ENCODE results near the gene OVCA2.

OVCA2 gene

GRCh38 chr17:2065949-2066400 lies 24.2 kb downstream of the OVCA2 start:
- no peak for DNase-seq (ENCODE audit: low read depth in 2 of 2)

GRCh38 chr17:2067048-2067561 lies 25.3 kb downstream of the OVCA2 start:
- no peak for DNase-seq (ENCODE audit: low read depth in 2 of 2)

- no peak for DNase-seq (ENCODE audit: low read depth in 2 of 2)
Observed at GRCh38 chr17:2067608-2068024, 25.8 kb downstream of the OVCA2 start.

GRCh38 chr17:2068031-2068518 lies 26.3 kb downstream of the OVCA2 start:
- DNase-seq (ENCODE audit: low read depth in 2 of 2) = no peak

DNA sequence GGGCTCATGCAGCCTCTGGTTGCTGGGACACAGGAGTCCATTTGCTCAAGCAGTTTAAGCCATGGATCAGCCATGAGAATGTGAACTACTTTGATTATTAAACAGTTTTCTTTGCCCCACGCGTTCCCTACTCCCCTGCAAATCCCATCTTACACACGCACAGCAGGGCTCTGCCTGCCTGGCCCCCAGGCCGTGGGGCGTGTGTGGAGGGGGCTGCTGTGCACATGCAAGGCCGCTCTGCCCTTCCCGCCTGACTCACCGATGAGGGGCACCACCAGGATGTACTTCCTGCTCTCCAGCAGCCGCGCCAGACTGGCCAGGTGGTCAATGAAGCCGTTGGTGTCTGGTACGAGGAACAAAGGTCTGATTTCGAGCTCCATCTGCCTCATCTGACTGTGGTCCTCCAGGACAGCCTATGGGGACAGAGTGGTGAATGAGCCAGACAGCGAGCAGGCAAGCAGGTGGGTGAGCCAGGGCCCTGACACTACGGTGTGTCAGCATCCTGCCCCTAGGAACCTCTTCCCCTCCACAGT lies 26.8 kb downstream of the OVCA2 start:
- no peak for DNase-seq (ENCODE audit: low read depth in 2 of 2)

DNA sequence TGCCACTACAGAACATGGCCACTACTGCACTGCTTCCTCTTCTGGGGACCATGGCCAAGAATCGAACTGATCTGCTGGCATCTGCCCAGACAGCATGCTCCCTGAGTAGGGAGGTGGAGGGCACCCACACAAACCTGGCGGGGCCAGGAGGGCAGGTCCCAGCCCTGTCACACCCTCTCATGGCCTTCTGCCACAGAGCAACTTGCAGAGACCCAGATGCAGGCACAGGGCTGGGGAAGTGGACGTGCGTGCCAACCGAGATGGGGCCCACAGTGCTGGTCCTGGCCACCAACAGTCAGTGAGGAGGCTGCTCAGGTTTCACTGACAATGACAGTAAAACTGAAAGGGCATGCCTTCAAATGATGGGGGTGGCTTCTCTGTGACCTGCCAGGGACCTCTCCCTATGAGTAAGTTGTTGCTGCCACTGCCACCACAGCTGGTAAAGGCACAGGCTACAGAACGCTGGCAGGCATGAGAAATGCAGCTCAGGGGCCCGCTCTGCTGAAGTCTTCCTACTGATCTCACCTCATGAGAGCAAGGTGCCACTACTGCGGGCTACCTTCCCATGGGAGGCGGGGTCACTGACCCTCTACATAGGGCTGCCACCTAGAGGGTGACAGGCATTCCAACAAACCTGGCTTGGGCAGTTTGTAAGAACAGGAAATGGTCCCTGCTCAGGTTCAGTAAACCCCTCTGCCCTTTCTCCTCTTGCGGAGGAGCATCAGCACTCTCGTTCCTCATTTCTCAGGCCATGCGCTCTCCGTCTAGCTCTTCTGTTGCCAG lies 28.6 kb downstream of the OVCA2 start:
- DNase-seq (ENCODE audit: low read depth in 2 of 2) = peak; percentile 74 to 78

GRCh38 chr17:2071024-2071385 lies 29.2 kb downstream of the OVCA2 start:
- no peak for DNase-seq (ENCODE audit: low read depth in 2 of 2)

GRCh38 chr17:2071455-2072281 lies 29.8 kb downstream of the OVCA2 start:
- no peak for DNase-seq (ENCODE audit: low read depth in 2 of 2)

DNA sequence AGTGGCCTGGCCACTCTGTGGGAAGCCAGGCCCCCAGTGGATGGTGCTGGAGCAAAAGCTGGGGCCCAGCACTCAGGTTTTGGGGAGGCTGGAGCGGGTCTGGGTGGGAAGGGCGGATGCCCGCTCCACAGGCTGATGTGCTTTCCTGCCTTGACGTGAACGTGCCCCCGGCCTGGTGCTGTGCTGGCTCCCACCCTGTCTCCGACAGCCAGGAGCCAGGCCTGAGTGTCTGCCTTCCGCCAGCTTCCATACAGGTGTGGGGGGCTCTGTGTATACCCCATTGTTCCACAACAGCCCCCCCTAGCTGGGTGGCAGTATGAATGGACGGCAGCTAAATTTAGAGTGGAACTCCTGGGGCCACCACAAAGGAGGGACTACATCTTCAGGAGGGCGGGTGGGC lies 33.1 kb downstream of the OVCA2 start:
- no peak for DNase-seq (ENCODE audit: low read depth in 2 of 2)

GRCh38 chr17:2075336-2076086 lies 33.7 kb downstream of the OVCA2 start:
- no peak for DNase-seq (ENCODE audit: low read depth in 2 of 2)

GRCh38 chr17:2076087-2076984 lies 34.5 kb downstream of the OVCA2 start:
- no peak for DNase-seq (ENCODE audit: low read depth in 2 of 2)

DNA sequence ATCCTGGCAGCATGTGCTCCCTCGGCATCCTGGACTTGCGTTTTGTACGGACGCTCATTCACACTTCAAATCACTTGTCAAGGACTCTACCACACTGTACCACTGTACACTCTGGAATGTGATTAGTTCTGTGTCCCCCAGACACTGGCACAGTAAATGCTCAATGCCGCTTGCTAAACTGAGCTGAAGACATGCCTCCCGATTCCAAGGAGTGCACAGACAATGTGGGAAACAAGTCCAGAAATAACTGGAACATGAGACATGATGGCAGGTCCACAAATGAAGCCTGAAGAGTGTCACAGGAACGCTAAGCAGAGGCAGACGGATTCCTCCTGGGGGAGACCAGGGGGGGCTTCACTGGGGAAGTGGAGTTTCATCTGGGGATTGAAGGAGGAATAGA lies 35.2 kb downstream of the OVCA2 start:
- DNase-seq (ENCODE audit: low read depth in 2 of 2) = no peak

DNA sequence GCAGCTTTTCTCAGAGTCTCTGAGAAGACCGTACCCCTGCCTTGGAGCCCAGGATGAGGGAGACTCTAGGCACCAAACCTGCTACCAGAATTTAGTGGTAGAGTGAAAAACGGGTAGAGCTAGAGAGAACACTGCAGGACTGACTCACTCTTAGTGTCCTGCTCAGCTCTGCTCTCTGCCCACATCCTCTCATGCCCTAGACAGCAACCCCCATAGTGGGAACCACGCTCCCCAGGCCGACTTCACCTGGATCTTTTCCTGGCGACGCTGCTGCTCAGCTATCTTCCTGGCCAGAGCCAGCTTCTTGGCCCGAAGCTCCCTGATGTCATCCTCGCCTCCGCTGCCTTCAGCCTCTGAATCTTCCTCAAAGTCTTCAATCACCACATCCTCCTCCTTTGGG lies 39.7 kb downstream of the OVCA2 start:
- DNase-seq (ENCODE audit: low read depth in 2 of 2) = no peak

DNA sequence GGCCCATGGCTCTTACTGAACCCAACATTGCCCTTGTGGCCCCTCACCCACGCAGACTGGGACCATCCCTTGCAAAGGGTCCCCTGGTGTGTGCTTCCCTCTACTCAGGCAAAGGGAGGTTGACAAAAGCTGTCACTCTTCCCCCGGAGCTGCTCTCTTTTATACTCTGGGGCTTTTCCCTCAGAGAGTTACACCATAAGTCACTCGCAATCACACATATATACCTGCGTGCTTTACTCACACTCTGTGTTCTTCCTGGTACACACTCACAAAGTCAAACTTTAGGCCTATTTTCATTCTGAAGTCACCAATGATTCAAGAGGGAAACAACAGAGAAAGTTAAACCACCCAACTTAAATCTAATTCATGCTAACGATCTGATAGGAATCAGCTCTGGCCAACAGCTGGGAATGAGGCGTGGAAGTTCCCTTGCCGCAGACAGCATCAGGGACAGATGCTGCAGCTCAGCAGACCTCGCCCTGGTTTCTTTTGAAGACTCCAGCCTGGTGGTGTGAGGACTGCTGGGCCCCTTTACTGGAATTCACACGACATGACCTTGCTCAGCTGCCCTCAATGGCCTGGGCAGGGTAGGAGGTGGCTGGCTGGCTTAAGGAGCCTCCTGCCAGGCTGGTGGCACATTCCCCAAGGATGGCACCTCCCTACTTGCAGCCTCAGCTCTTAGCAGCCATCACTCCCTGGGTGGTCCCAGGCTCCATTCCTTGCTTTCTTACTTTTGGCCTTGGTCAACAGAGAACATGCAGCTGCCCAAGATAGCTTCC lies 40.4 kb downstream of the OVCA2 start:
- DNase-seq (ENCODE audit: low read depth in 2 of 2) = no peak

DNA sequence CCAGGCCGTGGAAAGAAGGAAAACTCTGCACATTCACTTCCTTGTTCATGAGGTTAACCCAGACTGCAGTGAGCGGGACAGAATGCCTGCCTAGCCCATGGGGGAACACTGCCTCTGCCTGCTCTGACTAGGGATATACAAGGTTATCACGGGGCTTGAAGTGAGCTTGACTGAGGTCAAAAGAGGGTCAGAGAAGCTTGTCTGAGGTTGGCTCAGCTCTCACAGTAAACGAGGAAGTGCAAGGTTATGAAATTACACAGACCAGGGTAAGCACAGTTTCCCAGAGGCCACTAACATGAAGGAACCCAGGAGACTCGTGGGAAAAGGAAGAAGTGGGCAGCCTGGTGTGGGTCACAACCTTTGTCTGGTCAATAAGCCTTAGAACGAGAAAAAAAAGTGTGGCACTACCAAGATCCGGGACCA lies 41.8 kb downstream of the OVCA2 start:
- no peak for DNase-seq (ENCODE audit: low read depth in 2 of 2)

- no peak for DNase-seq (ENCODE audit: low read depth in 2 of 2)
Observed at GRCh38 chr17:2084036-2084765, 42.4 kb downstream of the OVCA2 start.

DNA sequence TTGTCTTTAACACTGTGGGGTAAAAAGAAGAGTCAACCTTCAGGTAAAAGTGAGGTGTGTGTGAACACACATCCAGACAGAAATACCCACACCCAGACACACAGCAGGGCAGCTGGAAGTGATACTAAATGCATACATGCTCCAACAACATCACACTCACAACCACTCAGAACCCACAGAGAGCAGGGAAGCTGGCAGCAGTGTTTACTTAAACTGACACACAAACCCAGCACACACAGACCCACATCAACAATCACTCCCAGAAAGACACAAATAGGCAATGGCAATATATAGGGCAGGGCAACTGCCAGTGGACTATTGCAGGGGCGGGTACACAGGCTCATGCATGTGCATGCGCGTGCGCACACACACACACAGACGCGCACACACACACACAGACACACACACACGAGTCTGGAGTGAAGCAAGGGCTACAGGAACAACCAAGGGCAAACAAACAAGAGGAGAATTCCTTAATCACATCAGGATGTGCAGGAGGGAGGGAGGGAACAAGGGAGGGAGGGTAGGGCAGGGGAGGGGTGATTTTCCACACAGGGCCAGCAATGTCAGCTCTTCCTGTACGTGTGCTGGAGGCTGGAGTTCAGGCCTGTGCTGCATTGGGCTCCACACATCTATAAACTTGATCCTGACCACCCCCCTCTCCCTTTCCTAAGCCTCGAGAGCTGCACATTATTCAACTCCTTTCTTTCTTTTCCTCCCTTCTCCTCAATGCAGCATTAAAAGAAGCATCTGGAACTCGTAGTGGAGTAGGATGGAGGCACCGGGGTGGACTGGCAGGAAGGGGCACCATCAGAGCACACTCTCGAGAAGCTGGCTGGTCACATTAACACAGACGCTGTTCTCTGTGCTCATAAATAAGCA lies 43.2 kb downstream of the OVCA2 start:
- no peak for DNase-seq (ENCODE audit: low read depth in 2 of 2)

DNA sequence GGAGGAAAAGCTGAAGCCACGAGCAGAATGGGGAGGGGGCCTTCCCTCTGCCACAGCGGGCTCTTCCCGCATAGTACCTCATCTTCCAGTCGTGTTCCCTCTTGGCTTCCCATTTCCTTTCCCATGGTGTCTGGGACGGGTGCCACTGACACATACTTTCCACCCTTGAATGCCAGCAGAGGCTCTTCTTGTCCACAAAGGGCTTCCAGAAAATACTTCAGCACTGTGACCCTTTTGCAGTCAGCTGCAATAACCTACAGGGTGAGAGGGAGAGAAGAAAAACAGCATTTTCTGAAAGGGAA lies 43.8 kb downstream of the OVCA2 start:
- DNase-seq (ENCODE audit: low read depth in 2 of 2) = no peak
